Kidney (tissue), 14 donors: ENCODE results near the gene ASPG. TPM values are rescaled to one million over a fixed set of nuclear protein-coding genes. Genes with fewer than 3 reads are reported as not detected.

Experiments used
- DNase-seq, 5 donors: peaks; one replicate each; pipeline ENCODE4 v3.0.0-alpha.2; 2013 to 2020
- FAIRE-seq: peaks from 2 replicates; lab custom pipeline; 2012; peaks lifted over from hg19 to GRCh38; lab: Jason Lieb, UNC
- H3K27ac ChIP-seq, 2 donors: one replicate each; pipeline ENCODE4 v1.7.0; 2013; ENCODE audit warnings: low read depth in 2 of 2, low read length in 2 of 2, inconsistent platforms in 1 of 2
- H3K27me3 ChIP-seq: one replicate; pipeline ENCODE4 v1.7.1; 2013; ENCODE audit warnings: low read length, inconsistent platforms; ENCODE audit not compliant: control insufficient read depth, insufficient read depth
- H3K36me3 ChIP-seq, 3 donors: one replicate each; pipeline versions ENCODE4 v1.7.0 to v1.7.1; 2013; ENCODE audit warnings: low read length in 3 of 3, control low read depth in 1 of 3, inconsistent platforms in 1 of 3; ENCODE audit not compliant: insufficient read depth in 3 of 3, control insufficient read depth in 2 of 3
- H3K4me1 ChIP-seq, 3 donors: one replicate each; pipeline versions ENCODE4 v1.7.0 to v1.7.1; 2013; ENCODE audit warnings: low read length in 3 of 3, inconsistent platforms in 1 of 3, low read depth in 1 of 3; ENCODE audit not compliant: control insufficient read depth in 2 of 3, insufficient read depth in 2 of 3
- H3K4me3 ChIP-seq, 3 donors: one replicate each; pipeline versions ENCODE4 v1.7.0 to v1.8.1; 2013; ENCODE audit warnings: low read length in 3 of 3, control low read depth in 1 of 3, inconsistent platforms in 1 of 3
- H3K9ac ChIP-seq, 3 donors: one replicate each; pipeline versions ENCODE4 v1.7.0 to v1.7.1; 2013; ENCODE audit warnings: low read length in 3 of 3, control low read depth in 1 of 3, inconsistent platforms in 1 of 3
- H3K9me3 ChIP-seq, 3 donors: one replicate each; pipeline versions ENCODE4 v1.7.0 to v1.7.1; 2013; ENCODE audit warnings: low read length in 3 of 3, control low read depth in 1 of 3, inconsistent platforms in 1 of 3; ENCODE audit not compliant: control insufficient read depth in 2 of 3, insufficient read depth in 1 of 3
- CTCF ChIP-seq: IDR thresholded peaks from 3 replicates; pipeline ENCODE4 v1.5.1; 2012; ENCODE audit warnings: mild to moderate bottlenecking, moderate library complexity, borderline replicate concordance; ENCODE audit not compliant: insufficient read depth; ENCODE audit errors: extremely low read depth
- intact Hi-C: fragments of 100-400 bp; cut with DNase I; formaldehyde crosslinking; loops from one replicate; pipeline ENCODE4 v1.11.1; 2022
- polyA plus RNA-seq: library from polyadenylated mRNA; stranded (reverse); fragments of 350-450 nt; fragmentation: Illumina TruSeq; extraction: RNeasy Lipid Tissue Mini Kit (QIAGEN cat#74804); gene quantifications from one replicate; pipeline ENCODE4 v1.2.3, GENCODE V29; 2014; ENCODE audit warnings: low read depth, low replicate concordance; ENCODE audit not compliant: insufficient read depth
- total RNA-seq: library from RNA; stranded (reverse); fragmentation: NEBNext Ultra II Directional; extraction: Animal tissue kit (Norgen Biotek cat#: 25700); gene quantifications from one replicate; pipeline ENCODE4 v1.2.1, GENCODE V29; 2021
- donor health status: control.
- donor health status: control.
- donor health status: control.
- donor health status: control.
- donor health status: control.
- donor health status: DM: yes; HTN: yes; CAD: no.
- donor health status: Normal renal cell carcinoma (clear cell type).

Gene ASPG
- total and polyA plus RNA-seq, 2 donors from 2014 or later: 2.5 to 58.1 TPM

GRCh38 chr14:104075530-104076151 lies 9.9 kb upstream of the ASPG start:
- DNase-seq (peak in 1 of 5 donors; percentile 43), FAIRE-seq (no peak)
- TF ChIP-seq CTCF: no peak
- H3K36me3 ChIP-seq: no peaks in the 10 kb centered on the region
- no peak overlapping the region for H3K9ac ChIP-seq
- H3K9me3 ChIP-seq: peaks cover 0 to 7% (median 3%) of the 10 kb centered on the region in 3 donors
- intact Hi-C loops: no loop called here
- H3K27ac ChIP-seq: no peak overlapping the region
- H3K4me1 ChIP-seq: no peaks in the 10 kb centered on the region
- no peaks in the 10 kb centered on the region for H3K27me3 ChIP-seq
- H3K4me3 ChIP-seq: no peak overlapping the region

- intact Hi-C loops: no loop called here
- no peak for DNase-seq
- FAIRE-seq: no peak
These were observed 8.8 kb upstream of the ASPG start for GRCh38 chr14:104076743-104077142.

GRCh38 chr14:104078031-104078455 lies 7.5 kb upstream of the ASPG start:
- no peak overlapping the region for H3K9ac ChIP-seq
- intact Hi-C loops: no loop called here
- peaks cover 0 to 7% (median 3%) of the 10 kb centered on the region in 3 donors for H3K9me3 ChIP-seq
- TF ChIP-seq CTCF: peak; percentile 100
- no peak overlapping the region for H3K27ac ChIP-seq
- H3K36me3 ChIP-seq: no peaks in the 10 kb centered on the region
- FAIRE-seq: peak; percentile 92
- no peaks in the 10 kb centered on the region for H3K4me1 ChIP-seq
- peak; percentile 92 to 95 (median 93) for DNase-seq
- no peaks in the 10 kb centered on the region for H3K27me3 ChIP-seq
- H3K4me3 ChIP-seq: no peak overlapping the region

More at GRCh38 chr14:104076743-104077142, 8.8 kb upstream of the ASPG start:
- no peak for TF ChIP-seq CTCF
- H3K9ac ChIP-seq: no peak overlapping the region
- H3K27ac ChIP-seq: no peak overlapping the region
- H3K27me3 ChIP-seq: no peaks in the 10 kb centered on the region
- H3K4me3 ChIP-seq: no peak overlapping the region
- no peaks in the 10 kb centered on the region for H3K36me3 ChIP-seq
- peaks cover 0 to 7% (median 3%) of the 10 kb centered on the region in 3 donors for H3K9me3 ChIP-seq
- no peaks in the 10 kb centered on the region for H3K4me1 ChIP-seq
